Measurements from ENCODE around the gene ADAMTS17.

Gene ADAMTS17

DNA sequence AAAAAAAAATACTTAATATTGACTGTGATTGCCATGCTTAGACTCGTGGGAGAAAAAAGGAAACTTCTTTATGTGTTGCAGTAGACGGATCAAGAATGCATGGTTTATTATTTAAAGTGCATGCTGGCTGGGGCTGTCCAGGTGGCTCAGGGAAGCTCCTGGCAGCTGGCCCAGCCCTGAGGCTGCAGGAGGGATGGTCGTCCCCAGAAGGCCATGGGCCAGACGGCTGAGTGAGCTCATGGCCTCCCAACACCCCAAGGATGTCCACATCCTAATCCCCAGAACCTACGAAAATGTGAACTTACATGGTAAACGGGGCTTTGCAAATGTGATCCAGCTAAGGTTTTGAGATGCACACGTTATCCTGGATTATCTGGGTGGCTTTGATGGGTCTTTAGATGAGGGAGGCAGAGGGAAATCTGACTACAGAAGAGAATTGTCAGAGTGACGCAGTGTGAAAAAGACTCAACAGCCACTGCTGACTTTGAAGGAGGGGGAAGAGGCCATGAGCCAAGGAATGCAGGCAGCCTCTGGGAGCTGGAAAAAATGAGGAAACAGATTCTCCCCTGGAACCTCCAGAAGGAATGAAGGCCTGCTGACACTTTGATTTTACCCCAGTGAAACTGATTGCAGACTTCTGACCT lies 29.8 kb downstream of the ADAMTS17 start:
- no peak overlapping the region for H3K4me3 ChIP-seq (ENCODE audit: low read length)
- DNase-seq (ENCODE audit: low read depth, low spot score) = no peak

DNA sequence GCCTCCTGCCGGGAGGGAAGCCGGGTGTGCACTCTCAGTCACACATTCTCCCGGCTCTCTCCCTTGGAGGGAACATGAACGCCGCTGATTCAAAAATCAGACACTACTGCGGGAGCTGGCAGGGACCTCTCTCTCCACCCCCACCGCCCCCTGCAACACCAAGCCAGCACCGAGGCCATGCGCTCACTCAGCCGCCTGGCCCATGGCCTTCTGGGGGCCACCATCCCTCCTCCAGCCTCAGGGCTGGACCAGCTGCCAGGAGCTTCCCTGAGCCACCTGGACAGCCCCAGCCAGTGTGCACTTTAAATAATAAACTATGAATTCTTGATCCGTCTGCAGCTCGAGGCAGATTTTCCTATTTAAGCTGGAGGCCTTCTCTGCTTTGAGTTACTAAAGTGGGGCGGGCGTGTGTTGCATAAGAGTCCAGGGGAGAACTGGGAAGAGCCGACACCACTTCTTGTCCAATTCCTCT lies 30.6 kb downstream of the ADAMTS17 start:
- no peak overlapping the region for H3K4me3 ChIP-seq (ENCODE audit: low read length)
- DNase-seq (ENCODE audit: low read depth, low spot score) = no peak

DNA sequence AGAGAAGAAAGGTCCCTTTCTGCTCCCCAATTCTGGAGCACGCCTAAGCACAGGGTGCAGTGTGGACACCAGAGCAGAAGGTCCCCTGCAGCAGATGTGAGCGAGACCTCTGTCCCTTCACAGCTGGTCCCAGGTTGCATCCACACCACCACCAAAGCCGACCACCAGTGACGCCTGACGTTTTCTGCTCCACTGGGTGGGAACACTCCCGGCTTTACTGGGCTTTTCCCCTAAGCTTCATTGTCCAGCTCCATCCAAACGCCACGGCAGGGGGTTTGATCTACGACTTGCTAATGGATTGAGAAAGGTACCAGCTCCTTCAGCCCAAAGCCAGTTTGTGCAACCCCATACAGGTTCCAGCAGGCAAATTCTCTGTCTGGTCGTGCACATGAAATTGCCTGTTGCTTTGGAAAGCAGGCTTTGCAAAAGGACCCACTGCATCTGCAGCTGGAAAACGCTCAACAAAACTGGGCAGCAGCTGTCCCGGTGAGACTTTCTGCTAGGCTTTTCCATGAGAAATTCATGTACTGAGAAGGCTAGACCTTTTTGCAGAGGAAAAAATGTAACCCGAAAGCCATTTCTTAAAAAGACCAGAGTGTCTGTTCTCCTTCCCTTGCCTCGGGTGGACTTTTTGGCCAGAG lies 31.1 kb downstream of the ADAMTS17 start:
- no peak overlapping the region for H3K4me3 ChIP-seq (ENCODE audit: low read length)
- no peak for DNase-seq (ENCODE audit: low read depth, low spot score)

DNA sequence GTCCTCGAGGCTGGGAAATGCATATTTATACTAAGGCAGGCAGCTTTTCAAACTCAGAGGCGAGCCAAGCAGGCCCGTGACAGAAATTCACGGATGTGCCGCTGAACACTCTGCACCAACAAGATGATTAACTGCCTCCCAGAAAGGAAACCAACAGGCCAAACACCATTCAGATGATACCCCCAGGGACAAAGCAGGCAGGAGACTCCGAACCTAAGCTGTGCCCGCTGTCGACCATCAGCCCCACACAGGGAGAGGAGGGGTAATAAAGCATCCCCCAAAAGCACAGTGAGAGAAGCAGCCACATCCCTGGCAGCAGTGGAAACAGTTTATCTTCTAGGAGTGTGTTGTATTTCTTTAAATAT lies 31.8 kb downstream of the ADAMTS17 start:
- no peak for DNase-seq (ENCODE audit: low read depth, low spot score)
- no peak overlapping the region for H3K4me3 ChIP-seq (ENCODE audit: low read length)

DNA sequence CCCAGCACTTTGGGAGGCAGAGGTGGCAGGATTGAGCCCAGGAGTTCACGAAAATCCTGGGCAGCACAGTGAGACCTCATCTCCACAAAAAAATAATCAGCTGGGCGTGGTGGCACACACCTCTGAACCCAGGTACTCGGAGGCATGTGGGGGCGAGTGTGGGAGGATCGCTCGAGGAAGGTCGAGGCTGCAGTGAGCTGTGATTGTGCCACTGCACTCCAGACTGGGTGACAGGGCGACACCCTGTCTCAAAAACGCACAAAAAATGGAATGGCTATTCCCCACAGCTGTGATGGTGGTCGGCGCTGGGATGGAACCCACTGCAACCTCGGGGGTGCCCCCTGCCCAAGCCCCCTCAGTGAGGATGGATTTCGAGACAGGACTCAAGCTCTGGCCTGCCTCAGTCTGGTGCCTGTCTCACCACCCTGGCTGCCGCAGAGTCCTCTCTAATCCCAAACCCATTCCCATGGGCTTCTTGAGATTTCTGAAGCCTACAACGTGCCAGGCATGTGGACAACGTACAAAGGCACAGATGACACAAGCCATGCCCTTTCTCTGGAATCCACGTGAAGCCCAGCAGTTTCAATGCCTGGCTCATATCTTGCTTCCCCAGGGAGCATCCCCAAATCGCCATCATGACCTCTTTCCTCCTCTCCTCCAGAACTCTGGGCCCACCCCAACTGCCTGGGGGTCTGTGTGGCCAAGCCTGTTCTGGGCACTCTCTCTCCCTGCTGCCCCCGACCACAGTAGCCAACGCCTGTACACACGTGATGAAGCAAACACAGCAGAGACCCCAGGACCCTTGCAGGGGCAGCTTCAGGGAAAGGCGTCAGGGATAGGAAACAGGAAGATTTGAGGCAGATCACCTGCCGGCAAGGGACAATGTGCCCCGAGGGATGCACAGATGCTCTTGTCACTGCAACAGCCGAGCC lies 32.4 kb downstream of the ADAMTS17 start:
- no peak for DNase-seq (ENCODE audit: low read depth, low spot score)
- H3K4me3 ChIP-seq (ENCODE audit: low read length) = no peak overlapping the region

DNA sequence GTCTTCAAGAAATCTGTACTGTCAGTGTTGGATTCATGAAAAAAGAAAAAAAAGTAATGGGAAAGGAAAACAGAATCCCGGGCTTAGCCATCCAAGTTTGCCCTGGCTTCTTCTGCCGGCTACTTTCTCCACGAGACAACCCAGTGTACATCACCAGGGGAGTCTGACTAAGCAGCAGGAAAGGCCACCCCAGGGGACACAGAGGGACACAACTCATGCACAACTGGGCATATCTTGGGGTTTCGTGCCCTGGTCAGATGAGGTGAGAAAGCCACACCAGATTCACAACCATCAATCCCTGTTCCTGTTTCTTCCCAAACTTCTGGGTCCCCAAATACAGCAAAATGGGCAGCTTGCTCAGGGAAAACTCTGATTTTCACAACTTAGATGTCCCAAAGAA lies 33.2 kb downstream of the ADAMTS17 start:
- DNase-seq (ENCODE audit: low read depth, low spot score) = no peak
- no peak overlapping the region for H3K4me3 ChIP-seq (ENCODE audit: low read length)

DNA sequence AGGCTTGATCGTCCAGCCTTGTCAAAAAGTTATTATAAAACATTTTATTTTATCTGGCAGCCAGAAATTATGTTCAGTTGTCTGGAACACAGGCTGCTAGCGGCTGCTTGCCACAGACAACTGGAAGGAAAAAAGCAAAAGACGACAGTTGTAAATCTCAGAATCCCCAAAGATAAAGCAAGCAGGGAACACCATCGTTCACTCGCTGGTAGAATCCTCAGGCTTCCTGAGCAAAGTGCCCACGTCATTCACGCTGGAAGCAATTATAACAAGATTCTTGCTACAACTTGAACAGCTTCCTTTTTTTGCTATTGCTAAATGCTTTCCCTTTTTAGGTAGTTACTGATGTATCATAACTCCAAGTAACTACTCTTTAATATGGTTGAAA lies 33.6 kb downstream of the ADAMTS17 start:
- DNase-seq (ENCODE audit: low read depth, low spot score) = no peak
- peak overlapping the region; percentile 31 for H3K4me3 ChIP-seq (ENCODE audit: low read length)

DNA sequence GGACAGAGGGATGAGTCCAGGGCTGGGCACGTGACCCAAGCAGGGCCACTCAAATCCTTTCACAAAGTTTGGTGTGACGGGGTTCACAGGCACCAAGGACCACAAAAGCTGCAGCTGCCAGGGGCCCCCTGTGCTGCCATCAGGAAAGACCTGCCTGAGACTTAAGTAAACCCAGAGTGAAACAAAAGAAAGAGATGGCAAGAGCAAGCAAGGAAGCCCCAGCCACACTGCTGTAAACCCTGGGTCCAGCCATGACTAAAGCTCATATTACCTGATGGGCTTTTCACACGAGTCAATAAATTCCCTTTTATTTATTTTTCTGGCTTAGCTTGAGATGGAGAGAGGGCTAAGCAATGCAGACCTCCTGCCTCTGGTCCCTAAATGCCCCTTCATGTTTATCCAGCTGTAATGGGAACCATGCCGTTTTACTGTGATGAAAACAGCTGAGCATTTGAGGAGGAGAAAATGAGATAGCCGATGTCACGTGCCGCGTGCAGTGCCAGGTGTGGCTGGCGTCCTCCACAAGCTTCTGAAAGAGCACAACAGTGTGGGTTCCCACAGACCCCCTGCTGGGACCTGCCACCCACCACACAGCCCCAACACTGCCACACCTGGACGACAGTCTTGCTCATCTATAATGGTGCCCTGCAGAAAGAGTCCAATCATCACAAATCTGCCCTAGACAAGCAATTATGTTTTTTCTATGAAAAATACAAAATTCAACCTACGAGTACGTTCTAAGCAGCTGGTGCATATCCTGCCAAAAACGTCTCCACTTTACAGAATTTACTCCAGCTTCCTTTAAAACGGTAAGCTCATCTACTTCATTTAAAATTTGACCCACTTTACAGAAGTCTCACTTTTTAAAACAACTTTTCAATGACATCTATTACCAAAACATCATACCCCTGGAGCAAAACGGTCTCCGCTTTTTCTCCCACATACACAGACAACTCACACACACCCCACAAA lies 34.2 kb downstream of the ADAMTS17 start:
- peak; percentile 95 for DNase-seq (ENCODE audit: low read depth, low spot score)
- peak overlapping the region; percentile 31 for H3K4me3 ChIP-seq (ENCODE audit: low read length)

DNA sequence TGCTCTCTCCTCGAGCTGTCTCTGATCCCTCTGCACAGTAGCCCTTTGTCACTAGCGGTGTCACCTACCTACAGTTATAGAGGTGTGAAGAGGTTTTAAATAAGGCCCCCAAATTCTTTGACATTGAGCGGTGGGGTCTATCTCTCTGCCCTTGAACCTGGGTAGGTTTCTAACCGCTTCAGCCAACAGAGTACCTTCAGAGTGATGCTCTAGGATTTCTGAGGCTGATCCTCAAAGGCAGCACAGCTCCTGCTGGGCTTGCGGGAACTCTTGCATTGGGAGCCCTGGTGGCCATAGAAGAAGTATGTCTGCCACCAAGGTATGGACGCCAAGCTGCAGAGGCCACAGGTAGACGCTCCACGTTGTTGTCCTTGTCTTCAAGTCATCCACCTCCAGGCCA lies 35.7 kb downstream of the ADAMTS17 start:
- H3K4me3 ChIP-seq (ENCODE audit: low read length) = no peak overlapping the region
- DNase-seq (ENCODE audit: low read depth, low spot score) = no peak

DNA sequence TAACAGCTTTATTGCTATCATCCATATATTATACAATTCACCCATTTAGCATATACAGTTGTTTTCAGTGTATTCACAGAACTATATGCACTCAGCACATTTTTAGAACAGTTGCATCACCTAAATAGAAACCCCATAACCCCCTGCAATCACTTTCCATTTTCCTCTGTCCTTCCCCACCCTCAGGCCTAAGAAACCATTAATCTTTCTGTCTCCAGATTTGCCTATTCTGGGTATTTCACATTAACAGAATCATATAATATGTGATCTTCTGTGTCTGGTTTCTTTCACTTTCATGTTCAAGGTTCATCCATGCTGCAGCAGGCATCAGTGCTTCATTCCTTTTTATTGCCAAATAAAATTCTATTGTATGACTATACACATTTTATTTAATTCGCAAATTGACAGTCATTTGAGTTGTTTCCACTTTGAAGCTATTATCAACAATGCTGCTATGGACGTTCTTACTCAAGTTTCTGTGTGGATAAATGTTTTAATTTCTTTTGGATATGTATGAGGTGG lies 39.8 kb downstream of the ADAMTS17 start:
- no peak for DNase-seq (ENCODE audit: low read depth, low spot score)
- H3K4me3 ChIP-seq (ENCODE audit: low read length) = no peak overlapping the region

DNA sequence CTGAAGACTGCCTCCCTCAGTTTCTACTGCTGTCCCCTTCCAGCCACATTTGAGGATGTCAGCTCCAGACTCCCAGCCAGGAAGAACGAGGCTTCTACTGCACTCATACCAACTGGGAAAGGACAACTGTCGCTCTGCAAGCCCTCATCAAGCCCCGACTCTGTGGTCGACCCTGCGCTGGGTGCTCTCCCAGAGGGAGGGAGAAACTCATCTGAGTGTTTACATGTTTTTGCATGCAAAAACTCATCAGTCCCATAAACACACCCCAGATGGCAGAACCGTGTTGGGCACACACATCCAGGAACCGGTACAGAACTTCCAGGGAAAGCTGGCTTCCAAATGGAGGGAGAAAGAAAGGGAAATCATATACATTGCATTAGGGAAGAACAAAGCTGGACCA lies 43.5 kb downstream of the ADAMTS17 start:
- no peak overlapping the region for H3K4me3 ChIP-seq (ENCODE audit: low read length)
- DNase-seq (ENCODE audit: low read depth, low spot score) = no peak

DNA sequence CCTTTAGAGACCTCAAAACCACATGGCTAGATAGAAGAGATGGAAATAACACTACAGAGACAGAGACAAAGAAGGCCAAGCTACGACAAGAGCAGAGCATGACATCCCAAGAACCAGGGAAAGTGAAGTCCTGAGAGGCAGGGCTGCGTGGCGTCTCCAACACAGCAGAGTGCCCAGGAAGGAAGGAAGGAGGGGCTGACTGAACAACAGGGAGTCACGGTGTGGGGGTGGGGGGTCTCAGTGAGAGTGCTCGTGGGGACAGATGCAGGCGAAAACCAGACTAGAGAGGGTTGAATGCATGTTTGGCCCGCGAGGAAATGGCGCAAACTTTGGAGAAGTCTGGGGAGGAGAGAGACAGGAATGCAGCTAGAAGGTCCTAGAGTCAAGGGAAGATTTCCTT lies 44.0 kb downstream of the ADAMTS17 start:
- no peak for DNase-seq (ENCODE audit: low read depth, low spot score)
- H3K4me3 ChIP-seq (ENCODE audit: low read length) = no peak overlapping the region

DNA sequence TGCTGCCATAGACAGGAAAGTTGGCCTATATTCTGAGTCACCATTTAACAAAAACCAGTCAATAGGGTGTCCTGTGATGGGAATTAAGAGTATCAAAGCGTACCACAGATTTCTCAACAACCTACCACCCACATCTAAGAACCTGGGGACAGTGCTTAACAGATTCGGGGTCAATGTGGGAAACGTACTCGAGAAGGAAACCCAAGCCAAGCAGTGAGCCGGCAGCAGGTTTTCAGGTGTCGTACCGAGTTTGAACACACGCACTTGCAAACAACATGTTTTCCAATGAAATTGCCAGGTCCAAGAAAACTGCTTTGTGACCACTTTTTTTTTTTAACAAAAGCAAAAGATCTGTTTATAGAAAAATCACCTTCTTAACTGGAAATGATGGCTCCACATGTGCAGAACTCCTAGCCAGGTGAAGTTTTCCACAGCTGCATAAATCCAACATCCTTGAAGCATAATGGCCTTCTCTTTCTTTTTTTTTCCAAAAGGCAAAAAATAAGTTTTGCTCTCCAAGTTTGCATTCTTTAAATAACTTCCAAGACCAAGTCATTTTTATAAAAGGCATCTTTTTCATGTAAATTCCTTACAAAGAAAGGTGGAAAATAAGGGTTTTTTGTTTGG lies 45.7 kb downstream of the ADAMTS17 start:
- peak; percentile 28 for DNase-seq (ENCODE audit: low read depth, low spot score)
- no peak overlapping the region for H3K4me3 ChIP-seq (ENCODE audit: low read length)

DNA sequence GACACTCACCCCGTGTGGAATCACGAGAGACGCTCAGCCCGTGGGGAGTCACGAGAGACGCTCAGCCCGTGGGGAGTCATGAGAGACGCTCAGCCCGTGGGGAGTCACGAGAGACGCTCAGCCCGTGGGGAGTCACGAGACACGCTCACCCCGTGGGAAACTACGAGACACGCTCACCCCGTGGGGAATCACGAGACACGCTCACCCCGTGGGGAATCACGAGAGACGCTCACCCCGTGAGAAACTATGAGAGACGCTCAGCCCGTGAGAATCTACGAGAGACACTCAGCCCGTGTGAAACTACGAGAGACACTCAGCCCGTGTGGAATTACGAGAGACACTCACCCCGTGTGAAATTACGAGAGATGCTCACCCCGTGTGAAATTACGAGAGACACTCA lies 49.8 kb downstream of the ADAMTS17 start:
- no peak for DNase-seq (ENCODE audit: low read depth, low spot score)
- H3K4me3 ChIP-seq (ENCODE audit: low read length) = no peak overlapping the region

DNA sequence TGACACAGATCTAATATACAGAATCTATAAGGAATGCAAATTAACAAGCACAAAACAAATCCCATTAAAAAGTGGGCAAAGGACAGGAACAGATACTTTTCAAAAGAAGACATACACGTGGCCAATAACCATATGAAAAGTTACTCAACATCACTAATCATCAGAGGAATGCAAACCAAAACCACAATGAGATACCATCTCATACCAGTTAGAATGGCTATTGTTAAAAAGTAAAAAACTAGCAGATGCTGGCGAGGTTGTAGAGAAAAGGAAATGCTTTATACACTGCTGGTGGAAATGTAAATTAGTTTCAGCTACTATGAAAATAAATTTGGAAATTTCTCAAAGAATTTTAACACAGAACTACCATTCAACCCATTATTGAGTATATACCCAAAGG lies 50.7 kb downstream of the ADAMTS17 start:
- no peak overlapping the region for H3K4me3 ChIP-seq (ENCODE audit: low read length)
- DNase-seq (ENCODE audit: low read depth, low spot score) = peak; percentile 43

DNA sequence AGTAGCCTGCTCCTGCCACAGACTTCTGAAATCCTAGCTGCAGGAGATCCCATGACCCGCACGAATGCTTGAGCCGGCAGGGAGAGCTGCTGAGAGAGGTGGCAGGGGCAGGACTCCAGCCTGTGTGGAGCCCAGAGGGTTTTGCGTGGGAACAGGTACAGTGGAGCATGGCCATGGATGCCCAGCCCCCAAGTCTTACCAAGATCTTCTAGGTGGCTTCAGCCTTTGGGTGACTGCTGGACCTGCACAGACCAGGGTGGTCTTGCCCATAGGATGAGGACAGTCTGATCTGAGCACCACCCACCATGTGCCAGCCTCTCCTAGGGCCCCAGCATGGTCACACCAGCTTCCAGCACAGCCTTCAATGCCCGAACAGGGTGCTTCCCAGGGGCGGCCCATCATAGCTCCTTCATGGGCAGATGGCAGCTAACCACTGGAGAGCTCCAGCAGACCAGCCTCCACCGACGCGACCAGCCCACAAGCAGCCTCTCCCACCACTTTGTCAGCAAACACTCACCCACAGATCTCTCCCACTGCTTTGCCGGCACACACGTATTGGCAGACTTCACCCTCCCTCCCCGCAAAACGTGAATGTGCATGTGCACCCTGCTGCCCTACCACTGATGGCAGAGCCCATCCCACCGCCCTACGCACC lies 56.0 kb downstream of the ADAMTS17 start:
- H3K4me3 ChIP-seq (ENCODE audit: low read length) = no peak overlapping the region
- DNase-seq (ENCODE audit: low read depth, low spot score) = no peak

DNA sequence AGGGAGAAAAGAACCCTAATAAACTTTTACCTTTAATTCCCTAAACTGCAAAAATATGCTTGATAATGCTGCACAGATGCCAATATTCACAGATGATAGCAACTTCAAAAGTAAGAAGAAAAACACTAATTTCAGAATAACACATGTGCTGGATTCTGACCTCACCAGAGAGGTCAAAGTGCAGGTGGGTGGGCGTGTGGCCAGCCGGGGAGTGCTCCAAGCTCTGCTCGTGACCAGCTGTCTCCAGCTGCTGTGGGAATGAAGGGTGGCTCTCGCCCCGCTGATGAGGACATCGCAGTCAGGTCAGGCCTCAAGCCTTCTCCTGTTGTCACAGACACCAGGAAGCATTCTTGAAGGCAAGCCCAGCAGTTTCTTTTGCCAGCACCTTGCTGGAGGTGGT lies 57.1 kb downstream of the ADAMTS17 start:
- DNase-seq (ENCODE audit: low read depth, low spot score) = no peak
- H3K4me3 ChIP-seq (ENCODE audit: low read length) = no peak overlapping the region

DNA sequence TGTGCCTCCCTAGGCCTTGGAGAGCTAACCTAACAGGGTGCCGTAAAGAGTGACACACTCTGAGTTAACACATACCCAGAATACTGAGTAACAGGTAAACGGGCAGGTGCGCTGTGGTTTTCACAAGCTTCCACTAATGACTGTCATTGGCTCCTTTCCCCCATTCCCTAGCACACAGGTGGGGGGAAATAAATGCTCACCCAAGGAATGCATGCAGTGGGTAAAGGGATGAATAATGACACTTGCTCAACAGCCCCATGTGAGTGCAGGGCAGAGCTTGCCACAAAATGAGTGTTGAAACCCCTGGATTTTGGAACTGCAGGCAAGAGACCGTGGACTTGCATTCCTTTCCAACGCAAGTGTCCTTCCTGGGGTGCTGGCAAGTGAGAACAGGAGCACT lies 57.6 kb downstream of the ADAMTS17 start:
- H3K4me3 ChIP-seq (ENCODE audit: low read length) = no peak overlapping the region
- no peak for DNase-seq (ENCODE audit: low read depth, low spot score)

Measured in Jurkat, Clone E6-1 (cell line).